HL-60 (cell line): ENCODE results near the gene RBM15.

Experiments used
- DNase-seq, 2 experiments: peaks; one replicate each; pipeline ENCODE4 v3.0.0-alpha.2; 2010 to 2020; ENCODE audit warnings: low read depth in 1 of 2, low spot score in 1 of 2
- H3K27ac ChIP-seq: fragments of 250-450 bp; sonication (Bioruptor Pico); replicated peaks from 2 replicates; pipeline ENCODE4 v1.5.1; 2020; ENCODE audit warnings: mild to moderate bottlenecking, moderate library complexity
- H3K27me3 ChIP-seq: fragments of 250-450 bp; sonication (Bioruptor Pico); 2 replicates; pipeline ENCODE4 v1.5.1; 2021; ENCODE audit warnings: mild to moderate bottlenecking, moderate library complexity; ENCODE audit not compliant: insufficient read depth, poor library complexity, severe bottlenecking
- H3K4me3 ChIP-seq: replicated peaks from 2 replicates; pipeline ENCODE4 v1.5.1; 2011; ENCODE audit warnings: mild to moderate bottlenecking, control low read depth, low read length; ENCODE audit not compliant: insufficient read depth
- GABPA ChIP-seq: IDR thresholded peaks from 2 replicates; pipeline ENCODE4 v1.6.1; 2012; ENCODE audit warnings: low read depth
- POLR2AphosphoS5 ChIP-seq: IDR thresholded peaks from 2 replicates; pipeline ENCODE4 v1.6.1; 2012; ENCODE audit warnings: low read depth
- SPI1 ChIP-seq: IDR thresholded peaks from 2 replicates; pipeline ENCODE4 v1.6.1; 2012; ENCODE audit warnings: low read depth, mild to moderate bottlenecking, borderline replicate concordance
- TF ChIP-seq, protein P1 (sequence below): IDR thresholded peaks from one replicate; pipeline ENCODE4 v1.5.1; 2011; ENCODE audit warnings: low read length, control low read depth, inconsistent platforms; ENCODE audit not compliant: insufficient read depth
- TF ChIP-seq, protein P2 (sequence below): IDR thresholded peaks from 2 replicates; pipeline ENCODE4 v1.6.1; 2012; ENCODE audit warnings: low read depth; ENCODE audit not compliant: insufficient replicate concordance

The RBM15 gene

DNA sequence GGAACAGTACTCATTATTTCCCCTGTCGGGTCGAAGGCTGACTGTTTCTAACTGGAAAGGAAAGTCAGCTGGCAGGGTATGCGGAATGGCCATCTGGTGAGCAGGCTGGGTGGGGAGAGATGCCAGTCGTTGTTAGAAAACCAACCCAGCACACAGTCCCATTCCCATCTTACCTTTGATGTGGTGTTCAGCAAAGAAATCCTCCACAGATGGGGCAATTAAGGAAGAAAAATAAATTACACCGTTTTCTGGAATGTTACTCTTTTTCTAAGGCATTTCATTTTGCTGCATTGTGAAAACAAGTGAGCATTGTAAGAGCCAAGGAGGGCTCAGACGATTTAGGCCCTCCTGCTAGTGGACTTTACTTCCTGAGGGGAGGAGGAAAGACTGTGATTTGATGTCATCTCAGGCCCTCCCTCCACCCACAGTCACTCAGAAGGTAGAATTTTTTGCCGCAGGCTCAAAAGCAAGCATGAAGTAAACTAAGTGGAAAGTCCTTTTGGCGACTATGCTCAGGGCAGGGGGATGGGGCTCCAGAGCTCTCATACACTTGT lies 51.6 kb downstream of the RBM15 start, which contains the start of gene SLC16A4:
Gene SLC16A4, minus strand, starts transcription at position 335 of the 554 bp plus-strand sequence. CDS start 1,703 bp downstream, outside the sequence.
- no peak within 1 kb of the TSS for H3K4me3 ChIP-seq
- H3K27me3 ChIP-seq = no peaks in the 10 kb centered on the region
- TF ChIP-seq SPI1 (no peak), POLR2AphosphoS5 (no peak), GABPA (no peak)
- TF ChIP-seq, protein P1, sequence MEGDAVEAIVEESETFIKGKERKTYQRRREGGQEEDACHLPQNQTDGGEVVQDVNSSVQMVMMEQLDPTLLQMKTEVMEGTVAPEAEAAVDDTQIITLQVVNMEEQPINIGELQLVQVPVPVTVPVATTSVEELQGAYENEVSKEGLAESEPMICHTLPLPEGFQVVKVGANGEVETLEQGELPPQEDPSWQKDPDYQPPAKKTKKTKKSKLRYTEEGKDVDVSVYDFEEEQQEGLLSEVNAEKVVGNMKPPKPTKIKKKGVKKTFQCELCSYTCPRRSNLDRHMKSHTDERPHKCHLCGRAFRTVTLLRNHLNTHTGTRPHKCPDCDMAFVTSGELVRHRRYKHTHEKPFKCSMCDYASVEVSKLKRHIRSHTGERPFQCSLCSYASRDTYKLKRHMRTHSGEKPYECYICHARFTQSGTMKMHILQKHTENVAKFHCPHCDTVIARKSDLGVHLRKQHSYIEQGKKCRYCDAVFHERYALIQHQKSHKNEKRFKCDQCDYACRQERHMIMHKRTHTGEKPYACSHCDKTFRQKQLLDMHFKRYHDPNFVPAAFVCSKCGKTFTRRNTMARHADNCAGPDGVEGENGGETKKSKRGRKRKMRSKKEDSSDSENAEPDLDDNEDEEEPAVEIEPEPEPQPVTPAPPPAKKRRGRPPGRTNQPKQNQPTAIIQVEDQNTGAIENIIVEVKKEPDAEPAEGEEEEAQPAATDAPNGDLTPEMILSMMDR = no peak
- TF ChIP-seq, protein P2, sequence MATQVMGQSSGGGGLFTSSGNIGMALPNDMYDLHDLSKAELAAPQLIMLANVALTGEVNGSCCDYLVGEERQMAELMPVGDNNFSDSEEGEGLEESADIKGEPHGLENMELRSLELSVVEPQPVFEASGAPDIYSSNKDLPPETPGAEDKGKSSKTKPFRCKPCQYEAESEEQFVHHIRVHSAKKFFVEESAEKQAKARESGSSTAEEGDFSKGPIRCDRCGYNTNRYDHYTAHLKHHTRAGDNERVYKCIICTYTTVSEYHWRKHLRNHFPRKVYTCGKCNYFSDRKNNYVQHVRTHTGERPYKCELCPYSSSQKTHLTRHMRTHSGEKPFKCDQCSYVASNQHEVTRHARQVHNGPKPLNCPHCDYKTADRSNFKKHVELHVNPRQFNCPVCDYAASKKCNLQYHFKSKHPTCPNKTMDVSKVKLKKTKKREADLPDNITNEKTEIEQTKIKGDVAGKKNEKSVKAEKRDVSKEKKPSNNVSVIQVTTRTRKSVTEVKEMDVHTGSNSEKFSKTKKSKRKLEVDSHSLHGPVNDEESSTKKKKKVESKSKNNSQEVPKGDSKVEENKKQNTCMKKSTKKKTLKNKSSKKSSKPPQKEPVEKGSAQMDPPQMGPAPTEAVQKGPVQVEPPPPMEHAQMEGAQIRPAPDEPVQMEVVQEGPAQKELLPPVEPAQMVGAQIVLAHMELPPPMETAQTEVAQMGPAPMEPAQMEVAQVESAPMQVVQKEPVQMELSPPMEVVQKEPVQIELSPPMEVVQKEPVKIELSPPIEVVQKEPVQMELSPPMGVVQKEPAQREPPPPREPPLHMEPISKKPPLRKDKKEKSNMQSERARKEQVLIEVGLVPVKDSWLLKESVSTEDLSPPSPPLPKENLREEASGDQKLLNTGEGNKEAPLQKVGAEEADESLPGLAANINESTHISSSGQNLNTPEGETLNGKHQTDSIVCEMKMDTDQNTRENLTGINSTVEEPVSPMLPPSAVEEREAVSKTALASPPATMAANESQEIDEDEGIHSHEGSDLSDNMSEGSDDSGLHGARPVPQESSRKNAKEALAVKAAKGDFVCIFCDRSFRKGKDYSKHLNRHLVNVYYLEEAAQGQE = no peak
- DNase-seq = no peak
- H3K27ac ChIP-seq = no peak within 1 kb of the TSS

DNA sequence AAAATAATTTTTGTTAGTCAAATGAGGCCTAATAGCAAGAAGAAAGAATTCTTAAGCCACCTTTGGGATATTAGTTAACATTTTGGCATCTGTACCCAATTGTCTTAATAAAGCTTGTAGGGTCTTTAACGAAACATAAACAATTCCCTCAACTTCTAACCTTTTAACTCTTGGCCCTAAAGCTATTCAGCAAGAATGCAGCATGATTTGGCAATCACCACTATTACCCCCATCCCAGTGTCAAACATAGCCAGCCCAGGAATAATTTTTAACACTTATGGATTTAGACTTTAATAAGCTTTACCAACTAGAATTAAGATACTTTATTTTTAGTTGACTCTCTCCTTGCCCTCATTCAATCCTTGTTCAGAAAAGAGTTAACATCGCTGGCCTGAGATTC lies 54.1 kb downstream of the RBM15 start:
- no peak for DNase-seq
- H3K27ac ChIP-seq = no peak overlapping the region
- H3K4me3 ChIP-seq = no peak overlapping the region
- no peaks in the 10 kb centered on the region for H3K27me3 ChIP-seq
- TF ChIP-seq, protein P1 = no peak
- no peak for TF ChIP-seq POLR2AphosphoS5
- TF ChIP-seq GABPA = no peak
- no peak for TF ChIP-seq SPI1
- TF ChIP-seq, protein P2 = no peak

DNA sequence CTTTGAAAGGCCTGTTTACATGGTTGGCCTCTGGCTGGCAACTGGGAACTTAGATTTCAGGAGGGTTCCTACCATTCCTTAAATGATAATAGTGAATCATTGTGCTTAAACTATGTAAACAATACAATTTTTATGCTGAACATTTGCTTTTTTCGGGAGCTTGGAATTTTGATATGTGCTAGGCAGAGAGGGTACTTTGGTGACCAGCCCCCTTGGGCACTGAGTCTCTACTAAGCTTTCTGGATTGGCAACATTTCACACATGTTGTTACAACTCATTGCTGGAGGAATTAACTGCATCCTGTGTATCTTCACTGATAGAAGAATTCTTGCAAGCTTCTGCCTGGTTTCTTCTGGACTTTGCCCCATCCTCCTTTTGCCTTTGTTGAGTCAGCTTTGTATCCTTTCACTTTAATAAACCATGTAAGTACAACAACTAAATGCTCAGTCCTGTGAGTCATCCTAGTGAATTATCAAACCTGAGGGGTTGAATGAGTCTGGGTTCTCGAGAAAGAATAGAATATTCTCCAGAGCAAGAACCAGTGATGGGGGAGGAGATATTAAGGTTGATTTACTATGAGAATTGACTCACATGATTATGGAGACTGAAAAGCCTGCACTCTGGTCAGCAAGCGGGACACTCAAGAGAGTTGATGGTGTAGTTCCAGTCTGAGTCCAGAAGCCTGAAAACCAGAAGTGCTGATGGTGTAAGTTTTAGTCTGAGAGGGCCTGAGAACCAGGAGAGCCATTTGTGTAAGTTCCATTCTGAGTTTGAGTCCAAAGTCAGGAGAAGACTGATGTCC lies 54.7 kb downstream of the RBM15 start:
- Histone ChIP-seq H3K27me3 (no peaks in the 10 kb centered on the region), H3K27ac (no peak overlapping the region), H3K4me3 (no peak overlapping the region)
- DNase-seq = no peak
- TF ChIP-seq POLR2AphosphoS5 (no peak), SPI1 (no peak), GABPA (no peak)

- Histone ChIP-seq H3K4me3 (no peak overlapping the region), H3K27ac (no peak overlapping the region), H3K27me3 (no peaks in the 10 kb centered on the region)
- no peak for DNase-seq
- TF ChIP-seq, protein P2 = no peak
- TF ChIP-seq POLR2AphosphoS5 (no peak), GABPA (no peak), SPI1 (no peak)
- TF ChIP-seq, protein P1 = no peak
Observed at GRCh38 chr1:110394493-110394820, 55.3 kb downstream of the RBM15 start.
